ENCODE results near the gene ELL3.

DNA sequence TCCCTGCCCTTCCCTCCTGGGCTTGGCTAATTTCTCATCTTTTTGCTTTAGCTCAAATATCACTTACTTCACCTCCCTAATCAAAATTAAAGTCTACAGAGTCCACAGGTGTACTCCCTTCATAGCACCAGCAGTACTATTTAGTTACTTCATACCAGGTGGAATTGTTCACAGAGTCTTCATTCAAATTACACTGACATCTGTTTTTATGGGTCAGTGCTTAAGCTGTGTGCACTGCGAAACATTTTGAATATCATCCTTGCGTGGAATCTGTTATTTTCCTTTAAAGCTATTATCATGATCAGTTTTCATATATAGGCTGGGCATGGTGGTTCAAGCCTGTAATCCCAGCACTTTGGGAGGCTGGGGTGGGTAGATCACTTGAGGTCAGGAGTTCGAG lies 12.6 kb upstream of the ELL3 start:
- TF ChIP-seq POLR2A (IDR thresholded peaks at IDR 0.05): no peak
- TF ChIP-seq, protein P1, sequence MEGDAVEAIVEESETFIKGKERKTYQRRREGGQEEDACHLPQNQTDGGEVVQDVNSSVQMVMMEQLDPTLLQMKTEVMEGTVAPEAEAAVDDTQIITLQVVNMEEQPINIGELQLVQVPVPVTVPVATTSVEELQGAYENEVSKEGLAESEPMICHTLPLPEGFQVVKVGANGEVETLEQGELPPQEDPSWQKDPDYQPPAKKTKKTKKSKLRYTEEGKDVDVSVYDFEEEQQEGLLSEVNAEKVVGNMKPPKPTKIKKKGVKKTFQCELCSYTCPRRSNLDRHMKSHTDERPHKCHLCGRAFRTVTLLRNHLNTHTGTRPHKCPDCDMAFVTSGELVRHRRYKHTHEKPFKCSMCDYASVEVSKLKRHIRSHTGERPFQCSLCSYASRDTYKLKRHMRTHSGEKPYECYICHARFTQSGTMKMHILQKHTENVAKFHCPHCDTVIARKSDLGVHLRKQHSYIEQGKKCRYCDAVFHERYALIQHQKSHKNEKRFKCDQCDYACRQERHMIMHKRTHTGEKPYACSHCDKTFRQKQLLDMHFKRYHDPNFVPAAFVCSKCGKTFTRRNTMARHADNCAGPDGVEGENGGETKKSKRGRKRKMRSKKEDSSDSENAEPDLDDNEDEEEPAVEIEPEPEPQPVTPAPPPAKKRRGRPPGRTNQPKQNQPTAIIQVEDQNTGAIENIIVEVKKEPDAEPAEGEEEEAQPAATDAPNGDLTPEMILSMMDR (IDR thresholded peaks at IDR 0.05): no peak
